ENCODE results near the gene SLC11A2.

DNA sequence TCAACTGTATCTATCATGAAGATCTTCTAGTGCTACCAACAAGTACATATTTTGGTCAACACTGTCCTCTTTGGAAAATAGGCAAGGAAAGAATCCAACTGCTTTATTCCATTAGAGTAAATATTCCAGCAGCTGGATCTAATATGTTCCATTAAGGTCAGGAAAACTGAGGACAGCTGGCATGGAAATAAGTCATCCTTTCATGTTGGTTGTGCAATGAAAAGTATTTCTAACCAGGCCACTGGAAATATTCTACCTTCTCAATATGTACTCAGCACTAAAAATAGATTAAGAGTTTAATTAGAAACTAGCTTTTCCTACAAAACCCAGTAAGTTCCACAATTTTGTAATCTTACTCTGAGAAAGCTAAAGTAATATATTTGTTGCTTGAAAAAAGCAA is 54.2 kb downstream of the SLC11A2 start:
- TF ChIP-seq, protein P1, sequence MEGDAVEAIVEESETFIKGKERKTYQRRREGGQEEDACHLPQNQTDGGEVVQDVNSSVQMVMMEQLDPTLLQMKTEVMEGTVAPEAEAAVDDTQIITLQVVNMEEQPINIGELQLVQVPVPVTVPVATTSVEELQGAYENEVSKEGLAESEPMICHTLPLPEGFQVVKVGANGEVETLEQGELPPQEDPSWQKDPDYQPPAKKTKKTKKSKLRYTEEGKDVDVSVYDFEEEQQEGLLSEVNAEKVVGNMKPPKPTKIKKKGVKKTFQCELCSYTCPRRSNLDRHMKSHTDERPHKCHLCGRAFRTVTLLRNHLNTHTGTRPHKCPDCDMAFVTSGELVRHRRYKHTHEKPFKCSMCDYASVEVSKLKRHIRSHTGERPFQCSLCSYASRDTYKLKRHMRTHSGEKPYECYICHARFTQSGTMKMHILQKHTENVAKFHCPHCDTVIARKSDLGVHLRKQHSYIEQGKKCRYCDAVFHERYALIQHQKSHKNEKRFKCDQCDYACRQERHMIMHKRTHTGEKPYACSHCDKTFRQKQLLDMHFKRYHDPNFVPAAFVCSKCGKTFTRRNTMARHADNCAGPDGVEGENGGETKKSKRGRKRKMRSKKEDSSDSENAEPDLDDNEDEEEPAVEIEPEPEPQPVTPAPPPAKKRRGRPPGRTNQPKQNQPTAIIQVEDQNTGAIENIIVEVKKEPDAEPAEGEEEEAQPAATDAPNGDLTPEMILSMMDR (IDR thresholded peaks at IDR 0.05): no peak
- TF ChIP-seq POLR2A (IDR thresholded peaks at IDR 0.05; ENCODE audit: low read depth): no peak
